Mesodermal cell (in vitro differentiated cells): Measurements from ENCODE around the gene SPC25.
A peak's percentile ranks its signal among the peaks of the same experiment; 100 is the strongest.
"Not testable (repeated sequence)": the region's sequence is repeated elsewhere in the genome, so short reads cannot be mapped to it uniquely, and the experiment has no call there.

ENCODE experiments used
- H3K27ac ChIP-seq: 2 replicates; pipeline ENCODE4 v1.7.0; 2013; ENCODE audit warnings: mild to moderate bottlenecking, low read depth, low read length, moderate library complexity; ENCODE audit not compliant: severe bottlenecking
- H3K36me3 ChIP-seq: 2 replicates; pipeline ENCODE4 v1.7.1; 2013; ENCODE audit warnings: mild to moderate bottlenecking, low read length, moderate library complexity; ENCODE audit not compliant: control insufficient read depth, insufficient read depth
- H3K4me1 ChIP-seq: one replicate; pipeline ENCODE4 v1.7.1; 2013; ENCODE audit warnings: mild to moderate bottlenecking, low read length; ENCODE audit not compliant: insufficient read depth, control insufficient read depth, poor library complexity, severe bottlenecking
- H3K4me3 ChIP-seq: 2 replicates; pipeline ENCODE4 v1.7.0; 2013; ENCODE audit warnings: low read length, control low read depth, mild to moderate bottlenecking; ENCODE audit not compliant: insufficient read depth, poor library complexity, severe bottlenecking; ENCODE audit errors: extremely low read depth
- H3K9me3 ChIP-seq: 2 replicates; pipeline ENCODE4 v1.7.1; 2013; ENCODE audit warnings: mild to moderate bottlenecking, low read length, moderate library complexity; ENCODE audit not compliant: control insufficient read depth
- WGBS, 2 experiments: methylation state at CpG; one replicate each; pipeline ENCODE4 v1.1.5; 2013; ENCODE audit warnings: missing lambda C conversion rate in 2 of 2; ENCODE audit not compliant: insufficient coverage in 2 of 2; 5-methylcytosine and 5-hydroxymethylcytosine counted together

Gene SPC25

GRCh38 chr2:168901003-168901402 lies 10.8 kb upstream of the SPC25 start, which contains the start of gene G6PC2:
Gene G6PC2 (plus strand): TSS chr2:168901291. CDS start chr2:168901332, 41 bp downstream.
- Histone ChIP-seq H3K27ac (no peak within 1 kb of the TSS), H3K4me1 (no peaks in the 10 kb centered on the region), H3K36me3 (no peaks in the 10 kb centered on the region), H3K4me3 (no peak within 1 kb of the TSS), H3K9me3 (no peaks in the 10 kb centered on the region)
- 82 to 89% methylated on average over 3 to 5 of the region's 5 CpGs for WGBS, 2 experiments

GRCh38 chr2:168897449-168897848 lies 7.2 kb upstream of the SPC25 start:
- Histone ChIP-seq H3K9me3 (no peaks in the 10 kb centered on the region), H3K36me3 (no peaks in the 10 kb centered on the region), H3K27ac (no peak overlapping the region), H3K4me3 (no peak overlapping the region), H3K4me1 (no peaks in the 10 kb centered on the region)
- no CpG with 5 or more reads among the region's 1 CpG for WGBS, 2 experiments

- H3K27ac ChIP-seq, result no peak overlapping the region
- no peaks in the 10 kb centered on the region for H3K4me1 ChIP-seq
- WGBS, 2 experiments, result no CpG with 5 or more reads among the region's 4 CpGs
- no peaks in the 10 kb centered on the region for H3K9me3 ChIP-seq
- H3K4me3 ChIP-seq, result no peak overlapping the region
- no peaks in the 10 kb centered on the region for H3K36me3 ChIP-seq
Observed at GRCh38 chr2:168896783-168897182, 6.6 kb upstream of the SPC25 start.

GRCh38 chr2:168895771-168896170 lies 5.5 kb upstream of the SPC25 start:
- Histone ChIP-seq H3K9me3 (no peaks in the 10 kb centered on the region), H3K27ac (no peak overlapping the region), H3K36me3 (no peaks in the 10 kb centered on the region), H3K4me3 (no peak overlapping the region), H3K4me1 (no peaks in the 10 kb centered on the region)

- Histone ChIP-seq H3K9me3 (no peaks in the 10 kb centered on the region), H3K4me1 (no peaks in the 10 kb centered on the region), H3K36me3 (no peaks in the 10 kb centered on the region)
Observed at GRCh38 chr2:168894720-168895119, 4.5 kb upstream of the SPC25 start.

GRCh38 chr2:168894101-168894500 lies 3.9 kb upstream of the SPC25 start:
- H3K36me3 ChIP-seq, result no peaks in the 10 kb centered on the region
- no peaks in the 10 kb centered on the region for H3K4me1 ChIP-seq
- no peak overlapping the region for H3K4me3 ChIP-seq
- no CpG with 5 or more reads among the region's 1 CpG for WGBS, 2 experiments
- no peak overlapping the region for H3K27ac ChIP-seq
- H3K9me3 ChIP-seq, result no peaks in the 10 kb centered on the region

More at GRCh38 chr2:168894720-168895119, 4.5 kb upstream of the SPC25 start:
- Histone ChIP-seq H3K4me3 (no peak overlapping the region), H3K27ac (no peak overlapping the region)

- Histone ChIP-seq H3K36me3 (peaks cover 12% of the 10 kb centered on the region), H3K9me3 (no peaks in the 10 kb centered on the region), H3K4me1 (no peaks in the 10 kb centered on the region), H3K4me3 (no peak overlapping the region), H3K27ac (no peak overlapping the region)
- WGBS, 2 experiments, result no CpG with 5 or more reads among the region's 3 CpGs
Observed at GRCh38 chr2:168892327-168892726, 2.1 kb upstream of the SPC25 start.

- Histone ChIP-seq H3K36me3 (peaks cover 35% of the 10 kb centered on the region), H3K9me3 (no peaks in the 10 kb centered on the region), H3K4me3 (peak overlapping the region; percentile 65), H3K27ac (no peak overlapping the region), H3K4me1 (no peaks in the 10 kb centered on the region)
- WGBS, 2 experiments, result 20 to 21% methylated on average over 1 to 2 of the region's 3 CpGs
Observed at GRCh38 chr2:168889635-168890005, 610 bp downstream of the SPC25 start.

- 100% methylated on average over 1 of the region's 1 CpG for WGBS, 2 experiments
- H3K36me3 ChIP-seq, result peaks cover 43% of the 10 kb centered on the region
Observed at GRCh38 chr2:168884975-168885374, 5.3 kb downstream of the SPC25 start.

GRCh38 chr2:168882163-168882562 lies 8.1 kb downstream of the SPC25 start:
- not testable (repeated sequence) for H3K4me3 ChIP-seq, H3K27ac ChIP-seq, H3K9me3 ChIP-seq, H3K4me1 ChIP-seq
- 96 to 97% methylated on average over 9 of the region's 12 CpGs for WGBS, 2 experiments
- peaks cover 30% of the 10 kb centered on the region for H3K36me3 ChIP-seq

More at GRCh38 chr2:168884975-168885374, 5.3 kb downstream of the SPC25 start:
- Histone ChIP-seq H3K9me3 (no peaks in the 10 kb centered on the region), H3K4me3 (no peak overlapping the region), H3K4me1 (no peaks in the 10 kb centered on the region), H3K27ac (no peak overlapping the region)

- WGBS, 2 experiments, result 94 to 100% methylated on average over 4 of the region's 6 CpGs
- Histone ChIP-seq H3K36me3 (peaks cover 23% of the 10 kb centered on the region), H3K27ac (no peak overlapping the region), H3K9me3 (no peaks in the 10 kb centered on the region), H3K4me3 (no peak overlapping the region), H3K4me1 (no peaks in the 10 kb centered on the region)
Observed at GRCh38 chr2:168874368-168875054, 15.7 kb downstream of the SPC25 start.
